HepG2 (cell line): ENCODE results near the gene PRR22. TPM values are rescaled to one million over a fixed set of nuclear protein-coding genes. Genes with fewer than 3 reads are reported as not detected.
A peak's percentile ranks its signal among the peaks of the same experiment; 100 is the strongest.

Experiments
- ATAC-seq: fragments of 200-7000 bp; cut with Tn5 transposase; 3 replicates; pipeline ENCODE4 v1.9.1; 2020; ENCODE audit warnings: mild to moderate bottlenecking, moderate library complexity
- BruUV-seq: library from RNA; stranded (reverse); fragments of 400-500 nt; replicated peaks from 2 replicates; lab custom pipeline; 2021; lab: Mats Ljungman, UMichigan
- CTCF ChIA-PET: fragments of 300-600 bp; formaldehyde crosslinking; extraction: SDS; loops from one replicate; lab custom pipeline; 2021; ENCODE audit warnings: low total read pairs, inconsistent platforms, low intra/inter-chr PET ratio; lab: Yijun Ruan, JAX
- POLR2A ChIA-PET: fragments of 350-600 bp; sonication (Branson Sonifier 250); formaldehyde crosslinking; loops from one replicate; lab custom pipeline; 2020; ENCODE audit warnings: antibody characterized with exemption, inconsistent platforms; lab: Yijun Ruan, JAX
- DNase-seq: peaks from one replicate; pipeline ENCODE4 v3.0.0-alpha.2; 2015; ENCODE audit warnings: low spot score
- FAIRE-seq: peaks from 3 replicates; lab custom pipeline; 2011; peaks lifted over from hg19 to GRCh38; lab: Jason Lieb, UNC
- H2AFZ ChIP-seq: one replicate; pipeline ENCODE4 v1.6.1; 2011; ENCODE audit warnings: low read length, inconsistent platforms
- H3K27ac ChIP-seq: fragments of 300-600 bp; 3 replicates; pipeline ENCODE4 v1.8.0; 2011; ENCODE audit warnings: mixed run types, mild to moderate bottlenecking, mixed read lengths, low read length, inconsistent platforms; ENCODE audit not compliant: insufficient read depth; ENCODE audit errors: extremely low read length
- H3K27me3 ChIP-seq, 2 experiments: fragments of 200-600 bp in 1 of 2; 2 replicates in 1 of 2; 3 replicates in 1 of 2; pipeline versions ENCODE4 v1.6.0 to v1.8.0; 2011; ENCODE audit warnings: low read length in 2 of 2, mild to moderate bottlenecking in 2 of 2, moderate library complexity in 2 of 2, inconsistent platforms in 1 of 2; ENCODE audit not compliant: insufficient read depth in 2 of 2, control insufficient read depth in 1 of 2
- H3K36me3 ChIP-seq, 2 experiments: fragments of 200-600 bp in 1 of 2; replicated peaks in 1 of 2; 2 replicates in 1 of 2; 3 replicates in 1 of 2; pipeline versions ENCODE4 v1.5.1 to v1.8.0; 2011; ENCODE audit warnings: low read length in 2 of 2, inconsistent platforms in 1 of 2; ENCODE audit not compliant: insufficient read depth in 2 of 2, control insufficient read depth in 1 of 2
- H3K4me1 ChIP-seq: 2 replicates; pipeline ENCODE4 v1.5.1; 2012; ENCODE audit warnings: low read length, inconsistent platforms; ENCODE audit not compliant: insufficient read depth
- H3K4me2 ChIP-seq: 2 replicates; pipeline ENCODE4 v1.6.0; 2011; ENCODE audit warnings: low read depth, low read length, inconsistent platforms
- H3K4me3 ChIP-seq, 3 experiments: fragments of 200-600 bp in 1 of 3; sonication (generic), shearing (Covaris generic) in 1 of 3; replicated peaks in 1 of 3; 2 replicates each; pipeline ENCODE4 v1.5.1; 2011 to 2016; ENCODE audit warnings: low read length in 3 of 3, inconsistent platforms in 2 of 3, low read depth in 2 of 3, mild to moderate bottlenecking in 2 of 3, control low read depth in 1 of 3, mixed read lengths in 1 of 3; ENCODE audit not compliant: insufficient read depth in 1 of 3
- H3K79me2 ChIP-seq: one replicate; pipeline ENCODE4 v1.6.1; 2011; ENCODE audit warnings: low read length, inconsistent platforms; ENCODE audit not compliant: insufficient read depth
- H3K9ac ChIP-seq: 2 replicates; pipeline ENCODE4 v1.6.0; 2011; ENCODE audit warnings: mild to moderate bottlenecking, low read depth, low read length, inconsistent platforms; ENCODE audit not compliant: insufficient read depth
- H3K9me3 ChIP-seq: 2 replicates; pipeline ENCODE4 v1.5.1; 2012; ENCODE audit warnings: mild to moderate bottlenecking, low read length
- H4K20me1 ChIP-seq: 2 replicates; pipeline ENCODE4 v1.6.0; 2011; ENCODE audit warnings: inconsistent platforms, mild to moderate bottlenecking, low read length, moderate library complexity; ENCODE audit not compliant: insufficient read depth
- HOXA7 ChIP-seq: sonication (generic); formaldehyde crosslinking; IDR thresholded peaks from 2 replicates; pipeline ENCODE4 v1.8.1; 2022; ENCODE audit warnings: mild to moderate bottlenecking, missing genetic modification reagents, moderate library complexity
- WGBS: methylation state at CpG from one replicate; pipeline ENCODE4 v1.1.6; 2017; ENCODE audit warnings: low lambda C conversion rate; 5-methylcytosine and 5-hydroxymethylcytosine counted together
- in situ Hi-C: cut with HindIII; loops from 2 replicates; pipeline ENCODE4 v1.10.0; 2017; ENCODE audit warnings: low pct_unique_long_range_greater_than_20kb; ENCODE audit not compliant: extremely low pct_ligation_motif_present
- intact Hi-C: fragments of 100-400 bp; cut with micrococcal nuclease; formaldehyde crosslinking; loops from one replicate; pipeline ENCODE4 v1.10.0; 2022; ENCODE audit not compliant: unreplicated experiment
- polyA plus RNA-seq, 8 experiments: library from polyadenylated mRNA; depleted of rRNA in 3 of 8; stranded (reverse) in 7 of 8; unstranded in 1 of 8; fragments of >200 nt; fragmentation: Illumina TruSeq in 4 of 8; extraction: Trizol in 4 of 8; gene quantifications; 2 replicates each; pipeline versions ENCODE4 v1.2.1 to v1.2.3, GENCODE V29; 2011 to 2016; ENCODE audit warnings: low read depth in 4 of 8, missing spikeins in 1 of 8, mixed read lengths in 1 of 8; ENCODE audit not compliant: insufficient read depth in 1 of 8
- total RNA-seq, 5 experiments: library from RNA; depleted of rRNA; stranded (reverse); fragments of >200 nt; fragmentation: Illumina TruSeq; extraction: Trizol; gene quantifications; 2 replicates each; pipeline ENCODE4 v1.2.3, GENCODE V29; 2016; ENCODE audit warnings: low read depth in 1 of 5
- TF ChIP-seq, protein P1 (sequence below): IDR thresholded peaks from 2 replicates; pipeline ENCODE4 v1.6.1; 2016; ENCODE audit warnings: missing compliant biosample characterization, missing genetic modification reagents, borderline replicate concordance
- TF ChIP-seq, protein P2 (sequence below): sonication (generic); formaldehyde crosslinking; IDR thresholded peaks from 2 replicates; pipeline ENCODE4 v1.5.0; 2020; ENCODE audit warnings: mild to moderate bottlenecking, missing genetic modification reagents
- TF ChIP-seq, protein P3 (sequence below): sonication (generic); formaldehyde crosslinking; IDR thresholded peaks from 2 replicates; pipeline ENCODE4 v1.5.0; 2020; ENCODE audit warnings: mild to moderate bottlenecking, missing genetic modification reagents, borderline replicate concordance
- TF ChIP-seq, protein P4 (sequence below): fragments of 450-650 bp; IDR thresholded peaks from 2 replicates; pipeline ENCODE4 v1.6.1; 2016

Gene PRR22
- total and polyA plus RNA-seq, 2 of the 13 experiments (the other 11 are each of a cell fraction or from before 2014, with no cell fraction given), result 0.84 to 2.3 TPM

DNA sequence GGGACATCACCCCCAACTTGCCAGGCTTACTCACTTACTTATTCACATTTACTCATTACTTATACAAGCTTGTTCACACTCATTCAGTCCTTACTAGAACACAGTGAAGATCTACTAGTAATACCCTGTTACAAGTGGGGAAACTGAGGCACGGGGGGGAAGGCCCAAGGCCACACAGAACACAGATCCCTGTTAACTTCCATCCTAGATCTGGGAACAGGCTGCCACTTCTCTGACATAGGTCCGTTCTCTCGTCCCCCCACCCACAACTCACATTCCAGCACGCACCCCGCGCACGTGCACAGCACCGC, 18.9 kb upstream of the PRR22 start (continued):
- TF ChIP-seq, protein P1, sequence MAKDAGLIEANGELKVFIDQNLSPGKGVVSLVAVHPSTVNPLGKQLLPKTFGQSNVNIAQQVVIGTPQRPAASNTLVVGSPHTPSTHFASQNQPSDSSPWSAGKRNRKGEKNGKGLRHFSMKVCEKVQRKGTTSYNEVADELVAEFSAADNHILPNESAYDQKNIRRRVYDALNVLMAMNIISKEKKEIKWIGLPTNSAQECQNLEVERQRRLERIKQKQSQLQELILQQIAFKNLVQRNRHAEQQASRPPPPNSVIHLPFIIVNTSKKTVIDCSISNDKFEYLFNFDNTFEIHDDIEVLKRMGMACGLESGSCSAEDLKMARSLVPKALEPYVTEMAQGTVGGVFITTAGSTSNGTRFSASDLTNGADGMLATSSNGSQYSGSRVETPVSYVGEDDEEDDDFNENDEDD (CRISPR knock-in tag), result peak; percentile 50; the same call in 1 of the 2 replicates
- TF ChIP-seq, protein P2, sequence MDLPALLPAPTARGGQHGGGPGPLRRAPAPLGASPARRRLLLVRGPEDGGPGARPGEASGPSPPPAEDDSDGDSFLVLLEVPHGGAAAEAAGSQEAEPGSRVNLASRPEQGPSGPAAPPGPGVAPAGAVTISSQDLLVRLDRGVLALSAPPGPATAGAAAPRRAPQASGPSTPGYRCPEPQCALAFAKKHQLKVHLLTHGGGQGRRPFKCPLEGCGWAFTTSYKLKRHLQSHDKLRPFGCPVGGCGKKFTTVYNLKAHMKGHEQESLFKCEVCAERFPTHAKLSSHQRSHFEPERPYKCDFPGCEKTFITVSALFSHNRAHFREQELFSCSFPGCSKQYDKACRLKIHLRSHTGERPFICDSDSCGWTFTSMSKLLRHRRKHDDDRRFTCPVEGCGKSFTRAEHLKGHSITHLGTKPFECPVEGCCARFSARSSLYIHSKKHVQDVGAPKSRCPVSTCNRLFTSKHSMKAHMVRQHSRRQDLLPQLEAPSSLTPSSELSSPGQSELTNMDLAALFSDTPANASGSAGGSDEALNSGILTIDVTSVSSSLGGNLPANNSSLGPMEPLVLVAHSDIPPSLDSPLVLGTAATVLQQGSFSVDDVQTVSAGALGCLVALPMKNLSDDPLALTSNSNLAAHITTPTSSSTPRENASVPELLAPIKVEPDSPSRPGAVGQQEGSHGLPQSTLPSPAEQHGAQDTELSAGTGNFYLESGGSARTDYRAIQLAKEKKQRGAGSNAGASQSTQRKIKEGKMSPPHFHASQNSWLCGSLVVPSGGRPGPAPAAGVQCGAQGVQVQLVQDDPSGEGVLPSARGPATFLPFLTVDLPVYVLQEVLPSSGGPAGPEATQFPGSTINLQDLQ, result 0 out of 2 replicates have a peak, but pooled peaks have one; percentile 45

DNA sequence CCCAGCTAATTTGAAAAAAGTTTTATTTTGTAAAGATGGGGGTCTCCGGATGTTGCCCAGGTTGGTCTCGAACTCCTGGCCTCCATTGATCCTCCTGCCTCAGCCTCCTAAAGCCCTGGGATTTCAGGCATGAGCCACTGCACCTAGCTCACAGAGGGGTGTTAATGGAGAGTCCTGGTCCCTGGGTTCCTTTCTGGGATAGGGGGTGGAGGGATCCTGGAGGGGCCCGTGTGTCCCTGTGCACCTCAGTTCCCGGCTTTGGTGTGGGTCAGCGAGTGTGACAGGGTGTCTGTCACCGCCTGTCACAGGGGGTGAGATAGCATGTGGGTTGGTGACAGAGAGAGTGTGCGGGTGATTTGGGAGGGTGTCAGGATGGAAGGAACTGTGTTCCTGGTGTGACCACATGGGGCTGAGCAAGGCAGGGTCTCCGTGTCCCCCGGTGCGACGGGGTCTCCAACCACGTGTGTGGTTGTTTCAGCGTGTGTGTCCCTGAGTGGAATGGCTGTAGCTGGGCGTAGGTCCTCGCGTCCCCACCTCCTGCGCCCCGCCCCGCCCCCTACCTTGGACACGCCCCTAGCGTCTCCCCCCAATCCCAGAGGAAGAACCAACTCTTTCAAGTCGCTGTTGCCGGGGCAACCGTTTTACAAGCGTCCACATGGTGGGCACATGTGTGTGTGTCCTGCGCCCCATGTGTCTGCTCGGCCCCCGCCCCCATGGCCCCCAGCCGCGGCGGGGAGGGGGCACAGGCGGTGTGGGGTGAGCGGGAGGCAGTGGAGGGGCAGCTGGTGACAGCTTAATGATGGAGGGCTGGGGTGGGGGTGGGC, 17.5 kb upstream of the PRR22 start:
- Histone ChIP-seq H2AFZ (no peak overlapping the region), H3K9me3 (no peaks in the 10 kb centered on the region), H4K20me1 (no peaks in the 10 kb centered on the region), H3K79me2 (no peaks in the 10 kb centered on the region), H3K4me2 (no peak overlapping the region), H3K4me3 (no peak overlapping the region), H3K9ac (no peak overlapping the region), H3K36me3 (no peaks in the 10 kb centered on the region), H3K4me1 (peaks cover 67% of the 10 kb centered on the region), H3K27me3 (peaks cover 0 to 5% of the 10 kb centered on the region in 2 experiments; a peak in 2 of 5 replicates), H3K27ac (no peak overlapping the region)
- intact Hi-C loops, result loop anchor here (10.0 kb wide), 1 partner anchor 223 kb away; no protein-coding TSS in a partner anchor
- in situ Hi-C loops, result loop anchor here (5.0 kb wide), 2 partner anchors 175 to 220 kb away; partner anchors contain the start of gene RANBP3
- ATAC-seq, result no peak
- no TSS peak for BruUV-seq
- DNase-seq, result no peak
- POLR2A ChIA-PET, result interaction anchor here (1.3 kb wide), 1 partner anchor 102 kb away, joined by 3 read pairs; the partner anchor contains the start of genes NDUFA11 and VMAC
- no peak for FAIRE-seq
- WGBS, result 73% methylated on average over 18 of the region's 33 CpGs
- CTCF ChIA-PET, result no interaction called here
- TF ChIP-seq, protein P3, sequence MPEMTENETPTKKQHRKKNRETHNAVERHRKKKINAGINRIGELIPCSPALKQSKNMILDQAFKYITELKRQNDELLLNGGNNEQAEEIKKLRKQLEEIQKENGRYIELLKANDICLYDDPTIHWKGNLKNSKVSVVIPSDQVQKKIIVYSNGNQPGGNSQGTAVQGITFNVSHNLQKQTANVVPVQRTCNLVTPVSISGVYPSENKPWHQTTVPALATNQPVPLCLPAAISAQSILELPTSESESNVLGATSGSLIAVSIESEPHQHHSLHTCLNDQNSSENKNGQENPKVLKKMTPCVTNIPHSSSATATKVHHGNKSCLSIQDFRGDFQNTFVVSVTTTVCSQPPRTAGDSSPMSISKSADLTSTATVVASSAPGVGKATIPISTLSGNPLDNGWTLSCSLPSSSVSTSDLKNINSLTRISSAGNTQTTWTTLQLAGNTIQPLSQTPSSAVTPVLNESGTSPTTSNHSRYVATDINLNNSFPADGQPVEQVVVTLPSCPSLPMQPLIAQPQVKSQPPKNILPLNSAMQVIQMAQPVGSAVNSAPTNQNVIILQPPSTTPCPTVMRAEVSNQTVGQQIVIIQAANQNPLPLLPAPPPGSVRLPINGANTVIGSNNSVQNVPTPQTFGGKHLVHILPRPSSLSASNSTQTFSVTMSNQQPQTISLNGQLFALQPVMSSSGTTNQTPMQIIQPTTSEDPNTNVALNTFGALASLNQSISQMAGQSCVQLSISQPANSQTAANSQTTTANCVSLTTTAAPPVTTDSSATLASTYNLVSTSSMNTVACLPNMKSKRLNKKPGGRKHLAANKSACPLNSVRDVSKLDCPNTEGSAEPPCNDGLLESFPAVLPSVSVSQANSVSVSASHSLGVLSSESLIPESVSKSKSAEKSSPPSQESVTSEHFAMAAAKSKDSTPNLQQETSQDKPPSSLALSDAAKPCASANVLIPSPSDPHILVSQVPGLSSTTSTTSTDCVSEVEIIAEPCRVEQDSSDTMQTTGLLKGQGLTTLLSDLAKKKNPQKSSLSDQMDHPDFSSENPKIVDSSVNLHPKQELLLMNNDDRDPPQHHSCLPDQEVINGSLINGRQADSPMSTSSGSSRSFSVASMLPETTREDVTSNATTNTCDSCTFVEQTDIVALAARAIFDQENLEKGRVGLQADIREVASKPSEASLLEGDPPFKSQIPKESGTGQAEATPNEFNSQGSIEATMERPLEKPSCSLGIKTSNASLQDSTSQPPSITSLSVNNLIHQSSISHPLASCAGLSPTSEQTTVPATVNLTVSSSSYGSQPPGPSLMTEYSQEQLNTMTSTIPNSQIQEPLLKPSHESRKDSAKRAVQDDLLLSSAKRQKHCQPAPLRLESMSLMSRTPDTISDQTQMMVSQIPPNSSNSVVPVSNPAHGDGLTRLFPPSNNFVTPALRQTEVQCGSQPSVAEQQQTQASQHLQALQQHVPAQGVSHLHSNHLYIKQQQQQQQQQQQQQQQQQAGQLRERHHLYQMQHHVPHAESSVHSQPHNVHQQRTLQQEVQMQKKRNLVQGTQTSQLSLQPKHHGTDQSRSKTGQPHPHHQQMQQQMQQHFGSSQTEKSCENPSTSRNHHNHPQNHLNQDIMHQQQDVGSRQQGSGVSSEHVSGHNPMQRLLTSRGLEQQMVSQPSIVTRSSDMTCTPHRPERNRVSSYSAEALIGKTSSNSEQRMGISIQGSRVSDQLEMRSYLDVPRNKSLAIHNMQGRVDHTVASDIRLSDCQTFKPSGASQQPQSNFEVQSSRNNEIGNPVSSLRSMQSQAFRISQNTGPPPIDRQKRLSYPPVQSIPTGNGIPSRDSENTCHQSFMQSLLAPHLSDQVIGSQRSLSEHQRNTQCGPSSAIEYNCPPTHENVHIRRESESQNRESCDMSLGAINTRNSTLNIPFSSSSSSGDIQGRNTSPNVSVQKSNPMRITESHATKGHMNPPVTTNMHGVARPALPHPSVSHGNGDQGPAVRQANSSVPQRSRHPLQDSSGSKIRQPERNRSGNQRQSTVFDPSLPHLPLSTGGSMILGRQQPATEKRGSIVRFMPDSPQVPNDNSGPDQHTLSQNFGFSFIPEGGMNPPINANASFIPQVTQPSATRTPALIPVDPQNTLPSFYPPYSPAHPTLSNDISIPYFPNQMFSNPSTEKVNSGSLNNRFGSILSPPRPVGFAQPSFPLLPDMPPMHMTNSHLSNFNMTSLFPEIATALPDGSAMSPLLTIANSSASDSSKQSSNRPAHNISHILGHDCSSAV (CRISPR knock-in tag), result no peak
- no peak for TF ChIP-seq HOXA7 (CRISPR knock-in tag)
- TF ChIP-seq, protein P4, sequence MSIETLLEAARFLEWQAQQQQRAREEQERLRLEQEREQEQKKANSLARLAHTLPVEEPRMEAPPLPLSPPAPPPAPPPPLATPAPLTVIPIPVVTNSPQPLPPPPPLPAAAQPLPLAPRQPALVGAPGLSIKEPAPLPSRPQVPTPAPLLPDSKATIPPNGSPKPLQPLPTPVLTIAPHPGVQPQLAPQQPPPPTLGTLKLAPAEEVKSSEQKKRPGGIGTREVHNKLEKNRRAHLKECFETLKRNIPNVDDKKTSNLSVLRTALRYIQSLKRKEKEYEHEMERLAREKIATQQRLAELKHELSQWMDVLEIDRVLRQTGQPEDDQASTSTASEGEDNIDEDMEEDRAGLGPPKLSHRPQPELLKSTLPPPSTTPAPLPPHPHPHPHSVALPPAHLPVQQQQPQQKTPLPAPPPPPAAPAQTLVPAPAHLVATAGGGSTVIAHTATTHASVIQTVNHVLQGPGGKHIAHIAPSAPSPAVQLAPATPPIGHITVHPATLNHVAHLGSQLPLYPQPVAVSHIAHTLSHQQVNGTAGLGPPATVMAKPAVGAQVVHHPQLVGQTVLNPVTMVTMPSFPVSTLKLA, result peak; percentile 76
